SK-N-SH treated with all-trans-retinoic acid at 6 μM for 48 hours (cell line): ENCODE measurements around the gene LARGE1.

Experiments used
- ATAC-seq: fragments of 200-7000 bp; cut with Tn5 transposase; 3 replicates; pipeline ENCODE4 v1.9.1; 2020; ENCODE audit warnings: mild to moderate bottlenecking, moderate library complexity
- ARNTL ChIP-seq: fragments of 450-650 bp; formaldehyde crosslinking; IDR thresholded peaks from 2 replicates; pipeline ENCODE4 v1.5.0; 2020; ENCODE audit warnings: low read depth, mild to moderate bottlenecking, moderate library complexity, borderline replicate concordance
- BACH2 ChIP-seq: fragments of 250-450 bp; sonication (Bioruptor Pico); IDR thresholded peaks from 2 replicates; pipeline ENCODE4 v1.9.0; 2021; ENCODE audit warnings: mild to moderate bottlenecking, borderline replicate concordance
- CREB5 ChIP-seq: fragments of 250-450 bp; sonication (Bioruptor Pico); IDR thresholded peaks from 2 replicates; pipeline ENCODE4 v1.5.1; 2020; ENCODE audit warnings: low read depth, mild to moderate bottlenecking, moderate library complexity
- CSDC2 ChIP-seq: fragments of 250-450 bp; sonication (Bioruptor Pico); IDR thresholded peaks from 2 replicates; pipeline ENCODE4 v1.5.0; 2020; ENCODE audit warnings: mild to moderate bottlenecking, moderate library complexity
- ESRRG ChIP-seq: fragments of 250-450 bp; sonication (Bioruptor Pico); IDR thresholded peaks from 2 replicates; pipeline ENCODE4 v1.6.1; 2021; ENCODE audit warnings: mild to moderate bottlenecking
- GLIS3 ChIP-seq: fragments of 250-450 bp; sonication (Bioruptor Pico); IDR thresholded peaks from 2 replicates; pipeline ENCODE4 v1.5.0; 2020; ENCODE audit warnings: mild to moderate bottlenecking, moderate library complexity
- ISL1 ChIP-seq: fragments of 250-450 bp; sonication (Bioruptor Pico); IDR thresholded peaks from 2 replicates; pipeline ENCODE4 v2.1.2; 2022; ENCODE audit warnings: mild to moderate bottlenecking, moderate library complexity
- OSR1 ChIP-seq: fragments of 250-450 bp; sonication (Bioruptor Pico); IDR thresholded peaks from 2 replicates; pipeline ENCODE4 v1.8.0; 2022; ENCODE audit warnings: moderate library complexity, mild to moderate bottlenecking, inconsistent platforms
- PPARA ChIP-seq: fragments of 250-450 bp; sonication (Bioruptor Pico); IDR thresholded peaks from 2 replicates; pipeline ENCODE4 v1.5.0; 2020; ENCODE audit warnings: mild to moderate bottlenecking, borderline replicate concordance
- SNAI2 ChIP-seq: fragments of 250-450 bp; sonication (Bioruptor Pico); IDR thresholded peaks from 2 replicates; pipeline ENCODE4 v1.5.0; 2020; ENCODE audit warnings: mild to moderate bottlenecking, moderate library complexity
- TCF4 ChIP-seq: fragments of 250-450 bp; sonication (Bioruptor Pico); IDR thresholded peaks from 2 replicates; pipeline ENCODE4 v1.8.0; 2021; ENCODE audit warnings: mild to moderate bottlenecking, moderate library complexity, borderline replicate concordance
- TOX ChIP-seq: fragments of 250-450 bp; sonication (Bioruptor Pico); IDR thresholded peaks from 2 replicates; pipeline ENCODE4 v1.8.0; 2021; ENCODE audit warnings: mild to moderate bottlenecking, moderate library complexity, borderline replicate concordance
- TSHZ2 ChIP-seq: fragments of 250-450 bp; sonication (Bioruptor Pico); IDR thresholded peaks from 2 replicates; pipeline ENCODE4 v1.5.0; 2020; ENCODE audit warnings: mild to moderate bottlenecking, moderate library complexity
- ZC3H10 ChIP-seq: fragments of 250-450 bp; sonication (Bioruptor Pico); IDR thresholded peaks from 2 replicates; pipeline ENCODE4 v1.5.1; 2021; ENCODE audit warnings: mild to moderate bottlenecking, moderate library complexity
- ZNF70 ChIP-seq: fragments of 450-650 bp; formaldehyde crosslinking; IDR thresholded peaks from 2 replicates; pipeline ENCODE4 v1.5.0; 2020; ENCODE audit warnings: mild to moderate bottlenecking, moderate library complexity
- ZNF8 ChIP-seq: fragments of 450-650 bp; formaldehyde crosslinking; IDR thresholded peaks from 2 replicates; pipeline ENCODE4 v1.5.0; 2020; ENCODE audit warnings: mild to moderate bottlenecking, moderate library complexity
- TF ChIP-seq, protein P1 (sequence below): fragments of 250-450 bp; sonication (Bioruptor Pico); IDR thresholded peaks from 2 replicates; pipeline ENCODE4 v1.5.1; 2021; ENCODE audit warnings: mild to moderate bottlenecking, moderate library complexity
- TF ChIP-seq, protein P2 (sequence below): fragments of 250-450 bp; sonication (Bioruptor Pico); IDR thresholded peaks from 2 replicates; pipeline ENCODE4 v1.8.0; 2021; ENCODE audit warnings: low read depth, mild to moderate bottlenecking, moderate library complexity, borderline replicate concordance
- TF ChIP-seq, protein P3 (sequence below): fragments of 250-450 bp; sonication (Bioruptor Pico); IDR thresholded peaks from 2 replicates; pipeline ENCODE4 v1.8.0; 2020; ENCODE audit warnings: mild to moderate bottlenecking, moderate library complexity, borderline replicate concordance

Gene LARGE1

DNA sequence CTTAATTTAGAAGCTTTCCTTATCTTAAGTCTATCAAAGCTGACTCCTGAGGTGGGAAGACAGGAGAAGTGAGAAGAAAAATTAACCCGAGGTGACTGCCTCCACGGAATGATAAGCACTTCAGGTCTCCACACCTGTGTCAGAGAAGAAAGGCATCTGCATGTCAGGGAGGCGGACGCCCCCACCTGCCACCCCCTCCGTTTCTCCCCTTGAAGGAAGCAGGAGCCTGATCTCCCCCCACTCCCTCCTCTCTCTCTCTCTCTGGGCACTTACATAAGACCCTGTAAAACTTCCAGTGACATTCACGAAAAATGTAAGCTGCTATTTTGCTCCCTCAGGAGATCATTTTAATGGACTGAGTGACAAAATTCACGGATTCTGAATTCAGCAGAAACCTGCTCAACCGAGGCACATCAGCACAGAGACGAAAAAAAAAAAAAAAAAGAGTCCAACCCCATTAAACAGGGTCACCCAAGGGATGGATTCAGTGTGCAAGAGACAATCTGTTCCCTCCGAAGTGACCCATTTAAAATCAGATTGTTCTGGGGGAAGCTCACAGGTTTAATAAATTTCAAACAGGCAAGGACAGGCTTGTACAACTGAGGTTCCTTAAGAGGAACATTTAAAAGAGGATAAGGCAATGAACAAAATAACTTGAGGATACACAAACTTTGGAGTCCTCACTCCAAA, 1.5 kb downstream of the LARGE1 start:
- TF ChIP-seq PPARA (CRISPR knock-in tag) (no peak), ISL1 (CRISPR knock-in tag) (no peak), BACH2 (no peak), GLIS3 (no peak), TSHZ2 (CRISPR knock-in tag) (no peak), OSR1 (CRISPR knock-in tag) (no peak), TOX (no peak), CREB5 (CRISPR knock-in tag) (no peak), ARNTL (CRISPR knock-in tag) (no peak), ZNF8 (CRISPR knock-in tag) (no peak), TCF4 (CRISPR knock-in tag) (no peak), ZNF70 (CRISPR knock-in tag) (no peak), ESRRG (CRISPR knock-in tag) (no peak), SNAI2 (CRISPR knock-in tag) (no peak), CSDC2 (CRISPR knock-in tag) (no peak), ZC3H10 (no peak)
- TF ChIP-seq, protein P1, sequence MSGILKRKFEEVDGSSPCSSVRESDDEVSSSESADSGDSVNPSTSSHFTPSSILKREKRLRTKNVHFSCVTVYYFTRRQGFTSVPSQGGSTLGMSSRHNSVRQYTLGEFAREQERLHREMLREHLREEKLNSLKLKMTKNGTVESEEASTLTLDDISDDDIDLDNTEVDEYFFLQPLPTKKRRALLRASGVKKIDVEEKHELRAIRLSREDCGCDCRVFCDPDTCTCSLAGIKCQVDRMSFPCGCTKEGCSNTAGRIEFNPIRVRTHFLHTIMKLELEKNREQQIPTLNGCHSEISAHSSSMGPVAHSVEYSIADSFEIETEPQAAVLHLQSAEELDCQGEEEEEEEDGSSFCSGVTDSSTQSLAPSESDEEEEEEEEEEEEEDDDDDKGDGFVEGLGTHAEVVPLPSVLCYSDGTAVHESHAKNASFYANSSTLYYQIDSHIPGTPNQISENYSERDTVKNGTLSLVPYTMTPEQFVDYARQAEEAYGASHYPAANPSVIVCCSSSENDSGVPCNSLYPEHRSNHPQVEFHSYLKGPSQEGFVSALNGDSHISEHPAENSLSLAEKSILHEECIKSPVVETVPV (CRISPR knock-in tag), result no peak
- TF ChIP-seq, protein P2, sequence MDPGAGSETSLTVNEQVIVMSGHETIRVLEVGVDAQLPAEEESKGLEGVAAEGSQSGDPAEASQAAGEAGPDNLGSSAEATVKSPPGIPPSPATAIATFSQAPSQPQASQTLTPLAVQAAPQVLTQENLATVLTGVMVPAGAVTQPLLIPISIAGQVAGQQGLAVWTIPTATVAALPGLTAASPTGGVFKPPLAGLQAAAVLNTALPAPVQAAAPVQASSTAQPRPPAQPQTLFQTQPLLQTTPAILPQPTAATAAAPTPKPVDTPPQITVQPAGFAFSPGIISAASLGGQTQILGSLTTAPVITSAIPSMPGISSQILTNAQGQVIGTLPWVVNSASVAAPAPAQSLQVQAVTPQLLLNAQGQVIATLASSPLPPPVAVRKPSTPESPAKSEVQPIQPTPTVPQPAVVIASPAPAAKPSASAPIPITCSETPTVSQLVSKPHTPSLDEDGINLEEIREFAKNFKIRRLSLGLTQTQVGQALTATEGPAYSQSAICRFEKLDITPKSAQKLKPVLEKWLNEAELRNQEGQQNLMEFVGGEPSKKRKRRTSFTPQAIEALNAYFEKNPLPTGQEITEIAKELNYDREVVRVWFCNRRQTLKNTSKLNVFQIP (CRISPR knock-in tag), result no peak
- TF ChIP-seq, protein P3, sequence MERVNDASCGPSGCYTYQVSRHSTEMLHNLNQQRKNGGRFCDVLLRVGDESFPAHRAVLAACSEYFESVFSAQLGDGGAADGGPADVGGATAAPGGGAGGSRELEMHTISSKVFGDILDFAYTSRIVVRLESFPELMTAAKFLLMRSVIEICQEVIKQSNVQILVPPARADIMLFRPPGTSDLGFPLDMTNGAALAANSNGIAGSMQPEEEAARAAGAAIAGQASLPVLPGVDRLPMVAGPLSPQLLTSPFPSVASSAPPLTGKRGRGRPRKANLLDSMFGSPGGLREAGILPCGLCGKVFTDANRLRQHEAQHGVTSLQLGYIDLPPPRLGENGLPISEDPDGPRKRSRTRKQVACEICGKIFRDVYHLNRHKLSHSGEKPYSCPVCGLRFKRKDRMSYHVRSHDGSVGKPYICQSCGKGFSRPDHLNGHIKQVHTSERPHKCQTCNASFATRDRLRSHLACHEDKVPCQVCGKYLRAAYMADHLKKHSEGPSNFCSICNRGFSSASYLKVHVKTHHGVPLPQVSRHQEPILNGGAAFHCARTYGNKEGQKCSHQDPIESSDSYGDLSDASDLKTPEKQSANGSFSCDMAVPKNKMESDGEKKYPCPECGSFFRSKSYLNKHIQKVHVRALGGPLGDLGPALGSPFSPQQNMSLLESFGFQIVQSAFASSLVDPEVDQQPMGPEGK (CRISPR knock-in tag), result no peak
- ATAC-seq, result no peak

GRCh38 chr22:33917744-33918406, 2.4 kb downstream of the LARGE1 start:
- no peak for ATAC-seq
- no peak for TF ChIP-seq ZNF8 (CRISPR knock-in tag)
- TF ChIP-seq PPARA (CRISPR knock-in tag), result no peak
- TF ChIP-seq, protein P2 (CRISPR knock-in tag), result no peak
